ENCODE data around the gene GHR.

GHR gene

DNA sequence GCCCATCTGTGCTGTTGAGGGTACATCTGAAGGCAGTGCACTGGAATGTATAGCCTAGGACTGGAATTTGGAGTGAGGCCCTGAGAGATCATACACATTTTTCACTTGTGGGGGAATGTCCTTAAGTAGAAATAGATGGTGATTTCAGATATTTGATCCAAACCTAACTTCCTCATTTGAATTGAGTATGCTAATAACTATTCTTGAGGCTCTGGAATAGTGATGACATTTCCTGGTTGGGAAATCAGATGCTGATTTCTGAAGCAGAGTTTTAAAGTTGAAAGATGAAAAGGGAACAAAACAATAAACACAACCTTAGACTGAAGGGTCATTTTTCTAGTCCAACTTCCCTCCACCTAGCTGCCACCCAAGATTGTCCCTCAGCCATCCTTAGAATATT lies 170.4 kb downstream of the GHR start:
- no peaks in the 10 kb centered on the region for H3K9me3 ChIP-seq (ENCODE audit: control insufficient read depth, insufficient read depth, low read depth, low read length)
- H3K4me3 ChIP-seq (ENCODE audit: low read depth, low read length), result no peak overlapping the region
- H3K4me1 ChIP-seq (ENCODE audit: control insufficient read depth, insufficient read depth, low read length), result peaks cover 10% of the 10 kb centered on the region
- H3K27ac ChIP-seq (ENCODE audit: extremely low read depth, low read depth, low read length), result no peak overlapping the region
- H3K36me3 ChIP-seq (ENCODE audit: control insufficient read depth in 2 of 2, insufficient read depth in 1 of 2, low read length in 2 of 2), result no peaks in the 10 kb centered on the region
- ChIA-PET CTCF (interaction anchor here (1.1 to 3.2 kb wide), 2 partner anchors 10 to 43 kb away, joined by 4 to 15 read pairs; no protein-coding TSS in a partner anchor), POLR2A (no interaction called here)
- TF ChIP-seq ZNF341 (tag by site-specific recombination; IDR thresholded peaks at IDR 0.05; ENCODE audit: low read depth) (no peak), ZNF23 (tag by site-specific recombination; IDR thresholded peaks at IDR 0.05; ENCODE audit: borderline replicate concordance) (no peak), ZNF174 (tag by site-specific recombination; IDR thresholded peaks at IDR 0.05) (no peak), ZBTB7A (tag by site-specific recombination; IDR thresholded peaks at IDR 0.05; ENCODE audit: low read depth) (no peak), ZNF585B (tag by site-specific recombination; IDR thresholded peaks at IDR 0.05) (no peak), ZBTB1 (tag by site-specific recombination; IDR thresholded peaks at IDR 0.05) (no peak), ZFP3 (tag by site-specific recombination; IDR thresholded peaks at IDR 0.05; ENCODE audit: low read depth) (no peak), BCL11A (tag by site-specific recombination; IDR thresholded peaks at IDR 0.05; ENCODE audit: low read depth) (no peak), ZNF16 (tag by site-specific recombination; IDR thresholded peaks at IDR 0.05; ENCODE audit: low read depth) (no peak), ZNF660 (tag by site-specific recombination; IDR thresholded peaks at IDR 0.05) (no peak)
- TF ChIP-seq, protein P1, sequence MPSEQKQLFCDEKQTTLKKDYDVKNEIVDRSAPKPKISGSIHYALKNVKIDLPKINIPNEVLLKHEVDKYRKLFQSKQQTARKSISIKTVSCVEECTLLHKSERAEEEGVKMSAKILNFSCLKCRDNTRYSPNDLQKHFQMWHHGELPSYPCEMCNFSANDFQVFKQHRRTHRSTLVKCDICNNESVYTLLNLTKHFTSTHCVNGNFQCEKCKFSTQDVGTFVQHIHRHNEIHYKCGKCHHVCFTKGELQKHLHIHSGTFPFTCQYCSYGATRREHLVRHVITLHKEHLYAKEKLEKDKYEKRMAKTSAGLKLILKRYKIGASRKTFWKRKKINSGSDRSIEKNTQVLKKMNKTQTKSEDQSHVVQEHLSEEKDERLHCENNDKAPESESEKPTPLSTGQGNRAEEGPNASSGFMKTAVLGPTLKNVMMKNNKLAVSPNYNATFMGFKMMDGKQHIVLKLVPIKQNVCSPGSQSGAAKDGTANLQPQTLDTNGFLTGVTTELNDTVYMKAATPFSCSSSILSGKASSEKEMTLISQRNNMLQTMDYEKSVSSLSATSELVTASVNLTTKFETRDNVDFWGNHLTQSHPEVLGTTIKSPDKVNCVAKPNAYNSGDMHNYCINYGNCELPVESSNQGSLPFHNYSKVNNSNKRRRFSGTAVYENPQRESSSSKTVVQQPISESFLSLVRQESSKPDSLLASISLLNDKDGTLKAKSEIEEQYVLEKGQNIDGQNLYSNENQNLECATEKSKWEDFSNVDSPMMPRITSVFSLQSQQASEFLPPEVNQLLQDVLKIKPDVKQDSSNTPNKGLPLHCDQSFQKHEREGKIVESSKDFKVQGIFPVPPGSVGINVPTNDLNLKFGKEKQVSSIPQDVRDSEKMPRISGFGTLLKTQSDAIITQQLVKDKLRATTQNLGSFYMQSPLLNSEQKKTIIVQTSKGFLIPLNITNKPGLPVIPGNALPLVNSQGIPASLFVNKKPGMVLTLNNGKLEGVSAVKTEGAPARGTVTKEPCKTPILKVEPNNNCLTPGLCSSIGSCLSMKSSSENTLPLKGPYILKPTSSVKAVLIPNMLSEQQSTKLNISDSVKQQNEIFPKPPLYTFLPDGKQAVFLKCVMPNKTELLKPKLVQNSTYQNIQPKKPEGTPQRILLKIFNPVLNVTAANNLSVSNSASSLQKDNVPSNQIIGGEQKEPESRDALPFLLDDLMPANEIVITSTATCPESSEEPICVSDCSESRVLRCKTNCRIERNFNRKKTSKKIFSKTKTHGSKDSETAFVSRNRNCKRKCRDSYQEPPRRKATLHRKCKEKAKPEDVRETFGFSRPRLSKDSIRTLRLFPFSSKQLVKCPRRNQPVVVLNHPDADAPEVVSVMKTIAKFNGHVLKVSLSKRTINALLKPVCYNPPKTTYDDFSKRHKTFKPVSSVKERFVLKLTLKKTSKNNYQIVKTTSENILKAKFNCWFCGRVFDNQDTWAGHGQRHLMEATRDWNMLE (tag by site-specific recombination; conservative IDR thresholded peaks at IDR 0.05; ENCODE audit: low read depth), result no peak

DNA sequence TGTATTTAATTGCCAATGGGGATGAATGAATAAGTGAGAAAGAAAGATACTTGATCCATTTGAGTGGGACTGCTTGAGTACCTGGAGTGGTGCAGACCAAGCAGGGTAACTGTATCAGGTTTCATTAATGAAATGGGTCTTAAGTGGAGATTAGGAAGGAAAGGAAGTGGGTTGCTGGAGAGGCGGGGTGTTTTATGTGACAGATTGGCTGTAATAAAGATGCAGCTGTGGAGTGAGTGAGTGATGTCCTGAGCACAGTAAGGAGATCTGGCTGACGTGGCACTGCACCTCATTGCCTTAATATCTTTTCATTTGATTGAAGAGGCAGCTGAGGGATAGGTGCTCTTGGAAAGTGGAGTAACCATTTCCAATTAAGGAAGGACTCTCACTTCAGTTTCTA lies 172.4 kb downstream of the GHR start:
- Histone ChIP-seq H3K27ac (ENCODE audit: extremely low read depth, low read depth, low read length) (no peak overlapping the region), H3K4me1 (ENCODE audit: control insufficient read depth, insufficient read depth, low read length) (peaks cover 10% of the 10 kb centered on the region), H3K9me3 (ENCODE audit: control insufficient read depth, insufficient read depth, low read depth, low read length) (no peaks in the 10 kb centered on the region), H3K36me3 (ENCODE audit: control insufficient read depth in 2 of 2, insufficient read depth in 1 of 2, low read length in 2 of 2) (no peaks in the 10 kb centered on the region), H3K4me3 (ENCODE audit: low read depth, low read length) (no peak overlapping the region)
- ChIA-PET POLR2A (no interaction called here), CTCF (interaction anchor here (0.6 to 3.2 kb wide), 4 partner anchors 12 to 193 kb away, joined by 3 to 15 read pairs (median 4); no protein-coding TSS in a partner anchor)
- TF ChIP-seq GLIS1 (tag by site-specific recombination; IDR thresholded peaks at IDR 0.05) (peak; percentile 44; the same call in 1 of the 2 replicates), ZNF248 (tag by site-specific recombination; IDR thresholded peaks at IDR 0.05) (no peak), FEZF1 (tag by site-specific recombination; IDR thresholded peaks at IDR 0.05) (peak; percentile 40; the same call in 1 of the 2 replicates), ZNF843 (tag by site-specific recombination; IDR thresholded peaks at IDR 0.05) (peak; percentile 87), ZNF664 (tag by site-specific recombination; IDR thresholded peaks at IDR 0.05) (no peak), SP3 (tag by site-specific recombination; IDR thresholded peaks at IDR 0.05) (peak; percentile 45; the same call in 1 of the 2 replicates), ZNF571 (tag by site-specific recombination; IDR thresholded peaks at IDR 0.05) (no peak), ZFHX2 (tag by site-specific recombination; conservative IDR thresholded peaks at IDR 0.05) (peak; percentile 76), ZBTB21 (tag by site-specific recombination; IDR thresholded peaks at IDR 0.05) (no peak), ZNF37A (tag by site-specific recombination; IDR thresholded peaks at IDR 0.05) (no peak), TCF7L2 (IDR thresholded peaks at IDR 0.05; ENCODE audit: borderline replicate concordance, low read depth, low read length) (peak; percentile 41; the same call in 1 of the 2 replicates), KLF8 (tag by site-specific recombination; IDR thresholded peaks at IDR 0.05) (0 out of 2 replicates have a peak, but pooled peaks have one; percentile 29)
- TF ChIP-seq, protein P2, sequence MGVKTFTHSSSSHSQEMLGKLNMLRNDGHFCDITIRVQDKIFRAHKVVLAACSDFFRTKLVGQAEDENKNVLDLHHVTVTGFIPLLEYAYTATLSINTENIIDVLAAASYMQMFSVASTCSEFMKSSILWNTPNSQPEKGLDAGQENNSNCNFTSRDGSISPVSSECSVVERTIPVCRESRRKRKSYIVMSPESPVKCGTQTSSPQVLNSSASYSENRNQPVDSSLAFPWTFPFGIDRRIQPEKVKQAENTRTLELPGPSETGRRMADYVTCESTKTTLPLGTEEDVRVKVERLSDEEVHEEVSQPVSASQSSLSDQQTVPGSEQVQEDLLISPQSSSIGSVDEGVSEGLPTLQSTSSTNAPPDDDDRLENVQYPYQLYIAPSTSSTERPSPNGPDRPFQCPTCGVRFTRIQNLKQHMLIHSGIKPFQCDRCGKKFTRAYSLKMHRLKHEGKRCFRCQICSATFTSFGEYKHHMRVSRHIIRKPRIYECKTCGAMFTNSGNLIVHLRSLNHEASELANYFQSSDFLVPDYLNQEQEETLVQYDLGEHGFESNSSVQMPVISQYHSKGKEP (tag by site-specific recombination; IDR thresholded peaks at IDR 0.05), result no peak
- TF ChIP-seq, protein P3, sequence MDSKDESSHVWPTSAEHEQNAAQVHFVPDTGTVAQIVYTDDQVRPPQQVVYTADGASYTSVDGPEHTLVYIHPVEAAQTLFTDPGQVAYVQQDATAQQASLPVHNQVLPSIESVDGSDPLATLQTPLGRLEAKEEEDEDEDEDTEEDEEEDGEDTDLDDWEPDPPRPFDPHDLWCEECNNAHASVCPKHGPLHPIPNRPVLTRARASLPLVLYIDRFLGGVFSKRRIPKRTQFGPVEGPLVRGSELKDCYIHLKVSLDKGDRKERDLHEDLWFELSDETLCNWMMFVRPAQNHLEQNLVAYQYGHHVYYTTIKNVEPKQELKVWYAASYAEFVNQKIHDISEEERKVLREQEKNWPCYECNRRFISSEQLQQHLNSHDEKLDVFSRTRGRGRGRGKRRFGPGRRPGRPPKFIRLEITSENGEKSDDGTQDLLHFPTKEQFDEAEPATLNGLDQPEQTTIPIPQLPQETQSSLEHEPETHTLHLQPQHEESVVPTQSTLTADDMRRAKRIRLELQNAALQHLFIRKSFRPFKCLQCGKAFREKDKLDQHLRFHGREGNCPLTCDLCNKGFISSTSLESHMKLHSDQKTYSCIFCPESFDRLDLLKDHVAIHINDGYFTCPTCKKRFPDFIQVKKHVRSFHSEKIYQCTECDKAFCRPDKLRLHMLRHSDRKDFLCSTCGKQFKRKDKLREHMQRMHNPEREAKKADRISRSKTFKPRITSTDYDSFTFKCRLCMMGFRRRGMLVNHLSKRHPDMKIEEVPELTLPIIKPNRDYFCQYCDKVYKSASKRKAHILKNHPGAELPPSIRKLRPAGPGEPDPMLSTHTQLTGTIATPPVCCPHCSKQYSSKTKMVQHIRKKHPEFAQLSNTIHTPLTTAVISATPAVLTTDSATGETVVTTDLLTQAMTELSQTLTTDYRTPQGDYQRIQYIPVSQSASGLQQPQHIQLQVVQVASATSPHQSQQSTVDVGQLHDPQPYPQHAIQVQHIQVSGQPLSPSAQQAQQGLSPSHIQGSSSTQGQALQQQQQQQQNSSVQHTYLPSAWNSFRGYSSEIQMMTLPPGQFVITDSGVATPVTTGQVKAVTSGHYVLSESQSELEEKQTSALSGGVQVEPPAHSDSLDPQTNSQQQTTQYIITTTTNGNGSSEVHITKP (tag by site-specific recombination; IDR thresholded peaks at IDR 0.05), result peak; percentile 26; the same call in 1 of the 2 replicates
- TF ChIP-seq, protein P4, sequence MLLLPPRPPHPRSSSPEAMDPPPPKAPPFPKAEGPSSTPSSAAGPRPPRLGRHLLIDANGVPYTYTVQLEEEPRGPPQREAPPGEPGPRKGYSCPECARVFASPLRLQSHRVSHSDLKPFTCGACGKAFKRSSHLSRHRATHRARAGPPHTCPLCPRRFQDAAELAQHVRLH (tag by site-specific recombination; IDR thresholded peaks at IDR 0.05), result peak; percentile 60
